Measurements from ENCODE around the gene CDR2L.
"Not testable (repeated sequence)": the region's sequence is repeated elsewhere in the genome, so short reads cannot be mapped to it uniquely, and the experiment has no call there.

The CDR2L gene

GRCh38 chr17:75012346-75013091, 25.1 kb downstream of the CDR2L start, which contains the start of gene MRPL58:
TSS of gene MRPL58 (plus strand) at chr17:75012670. CDS start at chr17:75012687, 17 bp downstream.
- DNase-seq = peak; percentile 58

DNA sequence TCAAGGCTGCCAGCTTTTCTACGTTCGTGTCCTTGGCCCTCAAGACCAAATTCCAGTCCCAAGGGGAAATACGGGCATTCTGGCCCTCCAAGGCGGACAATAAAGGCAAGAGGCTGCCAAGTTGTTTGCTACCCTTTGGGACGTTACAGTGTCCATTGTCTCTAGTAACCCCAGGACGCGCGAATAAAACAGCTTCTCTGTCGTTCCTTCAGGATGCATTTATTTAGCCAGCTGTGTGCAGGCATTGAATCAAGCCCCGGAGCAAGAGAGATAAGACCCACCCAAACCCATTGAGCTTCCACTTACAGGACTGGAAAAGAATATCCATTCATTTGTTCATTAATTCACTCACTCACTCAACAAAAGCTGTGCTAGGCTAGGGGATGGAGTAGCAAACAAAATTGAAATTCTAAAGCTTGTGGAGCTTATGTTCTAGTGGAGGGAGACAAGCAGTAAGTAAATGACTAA, 25.7 kb downstream of the CDR2L start:
- no peak for DNase-seq

- no peak for DNase-seq
Observed at GRCh38 chr17:75019146-75019545, 31.7 kb downstream of the CDR2L start.

DNA sequence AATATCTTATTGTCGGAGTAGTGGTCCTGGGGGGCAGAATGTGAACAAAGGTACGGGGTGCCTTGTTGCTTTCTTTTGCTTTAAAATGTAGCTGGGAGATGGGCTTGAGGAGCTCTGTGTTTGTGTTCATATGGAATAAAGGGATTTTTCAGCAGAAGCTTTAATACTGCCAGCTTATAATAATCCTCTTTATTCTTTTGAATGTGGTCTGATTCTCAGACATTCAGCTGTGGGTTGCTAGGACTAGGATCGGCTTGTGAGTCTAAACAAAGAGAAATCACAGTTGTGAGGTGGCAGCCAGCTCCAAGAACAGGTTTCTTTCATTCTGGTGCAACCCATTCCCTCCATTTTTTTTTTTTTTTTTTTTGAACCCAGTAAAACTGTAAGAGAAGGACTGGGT, 32.3 kb downstream of the CDR2L start:
- DNase-seq = no peak

GRCh38 chr17:75020331-75021110, 33.1 kb downstream of the CDR2L start:
- no peak for DNase-seq

DNA sequence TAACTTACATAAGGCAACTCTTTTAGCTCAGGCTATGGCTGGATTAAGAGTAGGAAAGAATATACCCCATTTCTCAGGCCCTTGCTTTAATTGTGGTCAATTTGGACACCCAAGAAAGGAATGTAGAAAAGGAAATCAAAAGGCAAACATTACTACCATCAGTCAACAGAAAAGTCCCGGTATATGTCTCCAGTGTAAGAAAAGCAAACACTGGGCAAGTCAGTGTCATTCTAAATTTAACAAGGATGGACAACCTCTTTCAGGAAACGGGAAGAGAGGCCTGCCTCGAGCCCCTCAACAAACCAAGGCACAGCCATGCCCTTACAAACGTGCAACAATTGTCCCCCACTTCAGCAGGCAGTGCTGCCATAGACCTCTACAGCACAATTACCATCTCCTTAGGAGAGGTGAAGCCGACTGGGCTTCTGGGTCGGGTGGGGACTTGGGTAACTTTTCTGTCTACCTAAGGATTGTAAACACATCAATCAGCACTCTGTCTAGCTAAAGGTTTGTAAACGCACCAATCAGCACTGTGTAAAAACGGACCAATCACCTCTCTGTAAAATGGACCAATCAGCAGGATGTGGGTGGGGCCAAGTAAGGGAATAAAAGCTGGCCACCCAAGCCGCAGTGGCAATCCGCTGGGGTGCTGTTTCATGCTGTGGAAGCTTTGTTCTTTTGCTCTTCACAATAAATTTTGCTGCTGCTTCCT, 37.4 kb downstream of the CDR2L start:
- no peak for DNase-seq

GRCh38 chr17:75025398-75025734, 37.9 kb downstream of the CDR2L start:
- DNase-seq = not testable (repeated sequence)

DNA sequence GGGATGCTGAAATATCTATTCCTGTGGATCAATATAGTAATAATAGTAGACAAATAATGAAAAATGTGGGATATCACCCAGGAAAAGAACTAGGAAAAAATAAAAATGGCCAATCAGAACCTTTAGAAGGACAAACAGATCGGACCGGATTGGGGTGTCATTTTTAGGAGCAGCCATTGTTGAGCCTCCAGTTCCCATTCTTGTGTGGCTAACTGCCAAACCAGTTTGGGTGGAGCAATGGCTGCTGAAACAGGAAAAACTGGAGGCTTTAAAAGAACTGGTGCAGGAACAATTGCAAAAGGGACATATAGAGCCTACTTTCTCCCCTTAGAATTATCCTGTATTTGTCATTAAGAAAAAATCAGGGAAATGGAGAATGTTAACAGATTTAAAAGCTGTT, 39.2 kb downstream of the CDR2L start:
- not testable (repeated sequence) for DNase-seq

DNA sequence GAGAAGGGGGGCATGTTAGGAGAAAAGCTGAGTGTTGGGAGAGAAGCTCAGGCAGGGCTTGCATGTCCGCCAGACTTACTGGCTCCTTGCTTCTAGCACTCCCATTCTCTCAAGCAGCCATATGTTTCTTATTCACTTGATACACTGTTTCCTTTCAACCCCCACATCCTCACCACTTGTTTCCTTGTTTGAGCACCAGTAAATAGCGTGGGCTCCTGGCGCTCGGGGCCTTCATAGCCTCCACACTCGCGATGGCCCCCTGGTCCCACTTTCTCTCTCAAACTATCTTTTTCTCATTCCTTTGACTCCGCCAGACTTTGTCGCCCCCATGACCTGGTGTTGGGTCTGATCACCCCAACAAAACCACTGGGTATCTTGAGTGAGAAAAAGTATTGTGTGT, 42.7 kb downstream of the CDR2L start:
- DNase-seq = no peak

DNA sequence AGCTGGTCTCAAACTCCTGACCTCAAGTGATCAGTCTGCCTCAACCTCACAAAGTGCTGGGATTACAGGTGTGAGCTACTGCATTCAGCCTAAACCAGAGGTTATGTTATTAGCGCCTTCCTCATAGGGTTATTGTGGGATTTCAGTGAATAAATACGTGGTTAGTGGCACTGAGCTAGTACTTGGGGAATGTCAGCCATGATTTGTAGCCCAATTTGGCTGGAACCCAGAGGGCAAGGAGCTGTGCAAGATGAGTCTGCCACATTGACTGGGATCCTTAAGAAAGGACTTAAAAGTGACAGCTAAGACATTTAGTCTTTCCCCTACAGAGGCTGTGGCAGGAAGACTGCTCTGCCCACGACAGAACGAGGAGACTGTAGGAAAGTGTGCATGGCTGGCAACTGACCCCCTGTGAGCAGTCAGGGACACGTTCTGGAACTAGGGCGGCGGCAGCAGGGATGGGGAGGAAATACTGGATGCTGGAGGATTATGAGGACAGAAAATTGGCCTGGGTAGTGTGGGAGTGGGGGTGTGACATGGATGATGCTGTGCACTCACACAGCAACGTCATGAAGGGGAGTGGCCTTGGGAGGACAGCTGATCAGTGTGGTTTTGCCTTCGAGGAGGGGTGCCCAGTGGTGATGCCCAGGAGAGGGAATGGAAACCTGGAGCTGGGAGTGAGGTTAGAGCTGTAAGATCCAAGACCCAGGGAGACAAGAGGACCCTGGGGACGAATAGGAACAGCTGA, 44.7 kb downstream of the CDR2L start:
- peak; percentile 64 for DNase-seq

- DNase-seq = no peak
Observed at GRCh38 chr17:75032720-75033280, 45.4 kb downstream of the CDR2L start.

GRCh38 chr17:75033346-75034235, 46.2 kb downstream of the CDR2L start:
- DNase-seq = peak; percentile 79

- DNase-seq = peak; percentile 76
Observed at GRCh38 chr17:75034236-75034908, 46.9 kb downstream of the CDR2L start.

GRCh38 chr17:75036643-75037268, 49.3 kb downstream of the CDR2L start:
- DNase-seq = peak; percentile 51

- DNase-seq = no peak
Observed at GRCh38 chr17:75039238-75039637, 51.8 kb downstream of the CDR2L start.

DNA sequence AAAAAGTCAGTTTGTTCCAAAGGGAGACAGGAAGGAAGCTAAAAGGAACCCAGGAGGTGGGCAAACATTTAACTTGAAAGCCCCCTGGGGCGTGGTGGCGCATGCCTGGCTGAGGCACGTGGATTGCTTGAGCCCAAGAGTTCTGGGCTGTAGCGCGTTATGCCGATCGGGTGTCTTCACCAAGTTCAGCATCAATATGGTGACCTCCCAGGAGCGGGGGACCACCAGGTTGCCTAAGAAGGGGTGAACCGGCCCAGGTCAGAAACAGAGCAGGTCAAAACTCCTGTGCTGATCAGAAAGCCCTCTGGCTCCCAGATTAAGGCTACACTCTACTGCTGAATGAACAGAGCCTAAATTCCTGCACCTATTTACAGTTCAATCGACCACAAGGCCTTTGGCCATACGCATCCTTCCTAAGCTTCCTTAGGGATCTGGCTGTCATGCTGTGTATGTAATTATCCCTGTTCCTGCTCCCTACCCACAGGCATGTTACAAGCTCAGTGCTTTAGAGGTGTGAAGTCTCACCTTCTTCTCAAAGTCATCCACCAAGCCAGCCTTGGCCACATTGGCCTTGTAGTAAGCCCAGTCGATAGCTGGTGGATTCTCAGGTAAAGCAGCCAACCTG, 54.3 kb downstream of the CDR2L start:
- no peak for DNase-seq

- DNase-seq = not testable (repeated sequence)
Observed at GRCh38 chr17:75043789-75044188, 56.4 kb downstream of the CDR2L start.

DNA sequence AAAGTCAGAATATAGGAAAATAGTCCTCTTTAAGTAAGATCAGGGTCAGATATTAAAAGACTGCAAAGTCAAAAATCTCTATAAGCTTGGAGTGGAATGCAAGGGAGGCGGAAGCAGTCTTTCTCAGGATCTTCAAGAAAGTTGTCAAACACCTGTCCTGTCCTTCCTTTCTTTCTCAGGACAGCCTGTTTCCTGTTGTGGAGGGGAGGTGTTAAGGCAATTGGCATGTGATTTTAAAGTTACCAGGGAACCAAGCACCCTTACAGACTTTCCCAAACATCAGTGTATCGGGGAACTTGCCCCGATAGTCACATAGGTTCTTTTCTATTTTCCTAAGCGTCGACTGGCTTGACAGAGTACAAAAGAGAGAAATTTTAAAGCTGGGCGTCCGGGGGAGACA, 57.3 kb downstream of the CDR2L start:
- DNase-seq = no peak

DNA sequence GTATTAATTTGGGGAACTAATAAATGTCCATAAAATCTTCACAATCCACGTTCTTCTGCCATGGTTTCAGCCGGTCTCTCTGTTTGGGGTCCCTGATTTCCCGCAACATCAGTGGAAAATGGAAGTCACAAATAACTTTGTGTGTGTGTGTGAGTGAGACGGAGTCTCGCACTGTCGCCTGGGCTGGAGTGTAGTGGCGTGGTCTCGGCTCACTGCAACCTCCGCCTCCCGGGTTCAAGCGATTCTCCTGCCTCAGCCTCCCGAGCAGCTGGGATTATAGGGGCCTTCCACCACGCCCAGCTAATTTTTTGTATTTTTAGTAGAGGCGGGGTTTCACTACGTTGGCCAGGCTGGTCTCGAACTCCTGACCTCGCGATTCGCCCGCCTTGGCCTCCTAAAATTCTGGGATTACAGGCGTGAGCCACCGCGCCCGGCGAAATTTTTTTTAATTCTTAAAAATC, 58.5 kb downstream of the CDR2L start:
- not testable (repeated sequence) for DNase-seq
